Measurements from ENCODE around the gene ETNK1. TPM values are rescaled to one million over a fixed set of nuclear protein-coding genes. Genes with fewer than 3 reads are reported as not detected.

The ETNK1 gene
- polyA plus RNA-seq, 1 experiment: 6.7 TPM

- TF ChIP-seq CTCF (IDR thresholded peaks at IDR 0.05; ENCODE audit: insufficient read depth, low read depth, low read length): peak; percentile 21; the same call in 1 of the 2 replicates
Observed at GRCh38 chr12:22670762-22671161, 45.8 kb downstream of the ETNK1 start.

GRCh38 chr12:22672951-22673350 lies 48.0 kb downstream of the ETNK1 start:
- Histone ChIP-seq H3K36me3 (ENCODE audit: control insufficient read depth, insufficient read depth, low read length) (no peaks in the 10 kb centered on the region), H3K4me3 (ENCODE audit: low read depth, low read length) (no peak overlapping the region), H3K27me3 (ENCODE audit: control insufficient read depth, insufficient read depth, low read length) (no peaks in the 10 kb centered on the region)
- POLR2A ChIA-PET: interaction anchor here (0.7 to 0.8 kb wide), 2 partner anchors 15 to 82 kb away, joined by 3 to 4 read pairs; no protein-coding TSS in a partner anchor
- TF ChIP-seq CTCF (IDR thresholded peaks at IDR 0.05; ENCODE audit: insufficient read depth, low read depth, low read length): no peak
- DNase-seq (ENCODE audit: low read depth): peak; percentile 69
- CTCF ChIA-PET: interaction anchor here (0.7 to 1.0 kb wide), 2 partner anchors 37 to 587 kb away, joined by 3 read pairs; no protein-coding TSS in a partner anchor

More at GRCh38 chr12:22670762-22671161, 45.8 kb downstream of the ETNK1 start:
- POLR2A ChIA-PET: no interaction called here
- Histone ChIP-seq H3K4me3 (ENCODE audit: low read depth, low read length) (no peak overlapping the region), H3K27me3 (ENCODE audit: control insufficient read depth, insufficient read depth, low read length) (no peaks in the 10 kb centered on the region), H3K36me3 (ENCODE audit: control insufficient read depth, insufficient read depth, low read length) (no peaks in the 10 kb centered on the region)
- DNase-seq (ENCODE audit: low read depth): no peak
- CTCF ChIA-PET: interaction anchor here (0.6 to 1.0 kb wide), 4 partner anchors 22 to 213 kb away, joined by 3 to 4 read pairs (median 3); no protein-coding TSS in a partner anchor

- H3K36me3 ChIP-seq (ENCODE audit: control insufficient read depth, insufficient read depth, low read length): peaks cover 4% of the 10 kb centered on the region
- no peak overlapping the region for H3K4me3 ChIP-seq (ENCODE audit: low read depth, low read length)
- no peak for TF ChIP-seq CTCF (IDR thresholded peaks at IDR 0.05; ENCODE audit: insufficient read depth, low read depth, low read length)
- ChIA-PET CTCF (interaction anchor here (0.8 to 1.3 kb wide), 2 partner anchors 9 to 165 kb away, joined by 3 to 4 read pairs; no protein-coding TSS in a partner anchor), POLR2A (no interaction called here)
- no peaks in the 10 kb centered on the region for H3K27me3 ChIP-seq (ENCODE audit: control insufficient read depth, insufficient read depth, low read length)
- DNase-seq (ENCODE audit: low read depth): no peak
Observed at GRCh38 chr12:22677781-22678574, 53.0 kb downstream of the ETNK1 start.

GRCh38 chr12:22682663-22683062 lies 57.7 kb downstream of the ETNK1 start:
- H3K27me3 ChIP-seq (ENCODE audit: control insufficient read depth, insufficient read depth, low read length): no peaks in the 10 kb centered on the region
- H3K36me3 ChIP-seq (ENCODE audit: control insufficient read depth, insufficient read depth, low read length): peaks cover 4% of the 10 kb centered on the region
- CTCF ChIA-PET: no interaction called here
- no peak for DNase-seq (ENCODE audit: low read depth)
- no peak for TF ChIP-seq CTCF (IDR thresholded peaks at IDR 0.05; ENCODE audit: insufficient read depth, low read depth, low read length)
- POLR2A ChIA-PET: no interaction called here
- H3K4me3 ChIP-seq (ENCODE audit: low read depth, low read length): no peak overlapping the region

GRCh38 chr12:22683131-22683530 lies 58.2 kb downstream of the ETNK1 start:
- TF ChIP-seq CTCF (IDR thresholded peaks at IDR 0.05; ENCODE audit: insufficient read depth, low read depth, low read length): no peak
- CTCF ChIA-PET: no interaction called here
- POLR2A ChIA-PET: no interaction called here
- Histone ChIP-seq H3K36me3 (ENCODE audit: control insufficient read depth, insufficient read depth, low read length) (peaks cover 4% of the 10 kb centered on the region), H3K4me3 (ENCODE audit: low read depth, low read length) (no peak overlapping the region), H3K27me3 (ENCODE audit: control insufficient read depth, insufficient read depth, low read length) (no peaks in the 10 kb centered on the region)
- DNase-seq (ENCODE audit: low read depth): no peak
